Naive thymus-derived CD4-positive, alpha-beta T cell (primary cell): ENCODE measurements around the gene DTNA. TPM values are rescaled to one million over a fixed set of nuclear protein-coding genes. Genes with fewer than 3 reads are reported as not detected.
A peak's percentile ranks its signal among the peaks of the same experiment; 100 is the strongest.
"Not testable (repeated sequence)": the region's sequence is repeated elsewhere in the genome, so short reads cannot be mapped to it uniquely, and the experiment has no call there.

Source experiments
- ATAC-seq: fragments of 150-1000 bp; cut with Tn5 transposase; 2 replicates; pipeline ENCODE4 v1.10.0; 2021; ENCODE audit warnings: mild to moderate bottlenecking, moderate library complexity
- CTCF ChIA-PET: fragments of 350-600 bp; sonication (Branson Sonifier 250); formaldehyde crosslinking; loops from one replicate; lab custom pipeline; 2021; ENCODE audit warnings: antibody characterized with exemption; lab: Charles Lee
- POLR2A ChIA-PET: fragments of 350-600 bp; sonication (Branson Sonifier 250); formaldehyde crosslinking; loops from one replicate; lab custom pipeline; 2021; ENCODE audit warnings: antibody characterized with exemption, inconsistent platforms; lab: Charles Lee
- DNase-seq, 9 donors: peaks; one replicate each; pipeline versions ENCODE4 v3.0.0 to v3.0.0-alpha.2; 2020 to 2022; ENCODE audit warnings: mixed read lengths in 1 of 9
- H3K27ac ChIP-seq: one replicate; pipeline ENCODE4 v1.7.0; 2013; ENCODE audit warnings: mild to moderate bottlenecking, low read depth, low read length, moderate library complexity
- H3K27me3 ChIP-seq, 2 donors: one replicate each; pipeline ENCODE4 v1.7.0; 2013; ENCODE audit warnings: low read length in 2 of 2, mild to moderate bottlenecking in 2 of 2, moderate library complexity in 2 of 2; ENCODE audit not compliant: control insufficient read depth in 2 of 2, insufficient read depth in 2 of 2
- H3K36me3 ChIP-seq, 3 experiments: 1 replicate in 2 of 3; 2 replicates in 1 of 3; pipeline ENCODE4 v1.7.0; 2013; ENCODE audit warnings: low read length in 3 of 3, mild to moderate bottlenecking in 3 of 3, moderate library complexity in 1 of 3; ENCODE audit not compliant: insufficient read depth in 3 of 3, control insufficient read depth in 2 of 3
- H3K4me1 ChIP-seq, 2 donors: one replicate each; pipeline ENCODE4 v1.7.0; 2013; ENCODE audit warnings: low read length in 2 of 2, mild to moderate bottlenecking in 2 of 2, moderate library complexity in 1 of 2; ENCODE audit not compliant: control insufficient read depth in 2 of 2, insufficient read depth in 2 of 2
- H3K4me3 ChIP-seq: 2 replicates; pipeline ENCODE4 v1.7.0; 2013; ENCODE audit warnings: mild to moderate bottlenecking, low read length
- H3K9me3 ChIP-seq, 3 experiments: 1 replicate in 2 of 3; 2 replicates in 1 of 3; pipeline ENCODE4 v1.7.0; 2013; ENCODE audit warnings: low read length in 3 of 3; ENCODE audit not compliant: control insufficient read depth in 2 of 3
- H3K27ac Mint-ChIP-seq, 9 donors: one replicate each; pipeline ENCODE4 v1.8.0; 2020 to 2022; ENCODE audit warnings: mixed read lengths in 9 of 9, mild to moderate bottlenecking in 8 of 9, moderate library complexity in 5 of 9, inconsistent platforms in 2 of 9
- H3K27me3 Mint-ChIP-seq, 5 donors: one replicate each; pipeline ENCODE4 v1.8.0; 2021 to 2022; ENCODE audit warnings: mixed read lengths in 5 of 5, mild to moderate bottlenecking in 1 of 5
- H3K36me3 Mint-ChIP-seq, 5 donors: one replicate each; pipeline ENCODE4 v1.8.0; 2020 to 2022; ENCODE audit warnings: mixed read lengths in 5 of 5, mild to moderate bottlenecking in 3 of 5, inconsistent platforms in 1 of 5
- H3K4me1 Mint-ChIP-seq, 7 donors: one replicate each; pipeline ENCODE4 v1.8.0; 2020 to 2022; ENCODE audit warnings: mixed read lengths in 7 of 7, mild to moderate bottlenecking in 3 of 7, inconsistent platforms in 1 of 7
- H3K4me3 Mint-ChIP-seq, 10 donors: one replicate each; pipeline ENCODE4 v1.8.0; 2020 to 2022; ENCODE audit warnings: mild to moderate bottlenecking in 10 of 10, mixed read lengths in 10 of 10, moderate library complexity in 6 of 10, inconsistent platforms in 2 of 10
- H3K9me3 Mint-ChIP-seq, 11 donors: one replicate each; pipeline ENCODE4 v1.8.0; 2020 to 2022; ENCODE audit warnings: mixed read lengths in 11 of 11, mild to moderate bottlenecking in 4 of 11, inconsistent platforms in 1 of 11, moderate library complexity in 1 of 11
- intact Hi-C, 2 donors: fragments of 100-400 bp; cut with micrococcal nuclease; formaldehyde crosslinking; loops; one replicate each; pipeline ENCODE4 v1.15.1; 2023
- polyA plus RNA-seq, 2 donors: library from polyadenylated mRNA; unstranded; fragments of 300-500 nt; fragmentation: Illumina TruSeq; gene quantifications; one replicate each; pipeline ENCODE4 v1.2.3, GENCODE V29; 2021
- total RNA-seq, 6 experiments: library from RNA in 5 of 6; stranded (reverse) in 5 of 6; gene quantifications; 1 replicate in 5 of 6; 2 replicates in 1 of 6; pipeline ENCODE4 v1.2.3 and lab custom pipeline; 2021 to 2026

DTNA gene
- total and polyA plus RNA-seq, 7 experiments from 2014 or later, result 0.49 to 1.5 (median 0.63) TPM; not detected in 3

DNA sequence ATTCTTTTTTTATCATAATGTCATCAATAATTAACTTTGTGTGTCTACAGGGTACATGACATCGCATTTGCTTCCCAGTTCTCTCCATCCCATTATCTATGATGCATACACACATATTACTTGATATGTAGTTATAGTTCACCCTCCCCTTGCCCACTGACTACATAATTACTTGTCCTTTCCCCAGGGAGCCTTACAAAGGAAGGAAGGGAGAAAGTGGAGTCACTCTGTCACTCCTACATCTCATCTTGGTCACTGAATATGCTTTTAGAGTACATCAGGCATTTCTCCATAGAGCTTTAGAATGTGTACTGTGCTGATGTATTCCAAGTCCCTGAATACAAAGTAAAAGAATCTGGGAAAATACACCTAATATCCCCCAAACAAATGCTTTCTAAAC lies 6.0 kb upstream of the DTNA start:
- intact Hi-C loops, result no loop called here
- Mint-ChIP-seq H3K36me3 (no peaks in the 10 kb centered on the region), H3K4me3 (no peak overlapping the region), H3K4me1 (no peaks in the 10 kb centered on the region), H3K27me3 (peaks cover 2 to 19% (median 6%) of the 10 kb centered on the region in 5 donors), H3K27ac (no peak overlapping the region), H3K9me3 (peaks cover 0 to 4% (median 0%) of the 10 kb centered on the region in 11 donors)
- no peak for ATAC-seq
- no peak for DNase-seq
- Histone ChIP-seq H3K27me3 (no peaks in the 10 kb centered on the region), H3K36me3 (no peaks in the 10 kb centered on the region), H3K27ac (no peak overlapping the region), H3K4me3 (no peak overlapping the region), H3K9me3 (no peaks in the 10 kb centered on the region), H3K4me1 (no peaks in the 10 kb centered on the region)
- ChIA-PET CTCF (no interaction called here), POLR2A (no interaction called here)

DNA sequence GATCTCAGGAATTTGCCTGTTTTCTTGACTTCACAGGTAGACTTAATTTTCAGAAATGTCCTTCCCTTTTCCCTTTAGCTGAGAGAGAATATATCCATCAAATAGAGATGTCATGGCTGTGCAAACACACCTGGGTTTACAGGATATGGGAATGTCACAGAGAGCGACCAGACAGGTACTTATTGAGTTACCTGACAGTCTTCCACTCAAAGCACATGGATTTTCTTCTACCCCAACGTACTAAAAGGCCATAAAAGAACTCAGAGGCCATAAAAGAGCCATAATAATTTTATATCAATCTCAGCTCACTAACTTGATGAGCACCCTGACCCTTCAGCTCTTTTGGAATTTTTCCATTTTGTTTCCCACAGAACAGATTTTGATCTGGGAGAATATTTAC lies 5.3 kb upstream of the DTNA start:
- no peak overlapping the region for H3K27ac ChIP-seq
- Mint-ChIP-seq H3K4me1 (no peaks in the 10 kb centered on the region), H3K4me3 (no peak overlapping the region), H3K27ac (no peak overlapping the region), H3K9me3 (peaks cover 0 to 4% (median 0%) of the 10 kb centered on the region in 11 donors), H3K27me3 (peaks cover 3 to 19% (median 6%) of the 10 kb centered on the region in 5 donors), H3K36me3 (no peaks in the 10 kb centered on the region)
- DNase-seq (no peak), ATAC-seq (no peak)
- H3K4me1 ChIP-seq, result no peaks in the 10 kb centered on the region
- H3K27me3 ChIP-seq, result no peaks in the 10 kb centered on the region
- CTCF ChIA-PET, result no interaction called here
- H3K4me3 ChIP-seq, result no peak overlapping the region
- H3K36me3 ChIP-seq, result no peaks in the 10 kb centered on the region
- H3K9me3 ChIP-seq, result no peaks in the 10 kb centered on the region
- intact Hi-C loops, result no loop called here
- POLR2A ChIA-PET, result no interaction called here

DNA sequence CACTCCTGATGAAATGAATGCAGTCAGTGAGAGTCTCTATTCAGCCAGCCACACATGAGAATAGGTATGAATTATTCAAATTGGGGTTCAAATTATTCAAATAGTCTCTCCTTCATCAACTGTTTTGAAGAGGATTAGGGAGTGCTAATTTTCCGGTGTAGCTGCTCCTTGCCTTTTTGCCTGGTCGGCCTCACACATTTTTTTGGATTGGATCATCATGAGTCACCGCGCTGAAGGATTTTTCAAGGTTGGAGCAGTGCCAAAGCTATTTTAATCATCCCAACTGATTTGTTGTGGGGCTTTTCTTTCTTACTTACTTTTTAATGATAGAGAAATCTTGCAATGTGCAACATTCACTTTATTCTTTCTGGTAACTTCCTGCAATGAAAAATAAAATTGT lies 2.4 kb upstream of the DTNA start:
- DNase-seq (no peak), ATAC-seq (no peak)
- H3K27me3 Mint-ChIP-seq, result peaks cover 3 to 31% (median 15%) of the 10 kb centered on the region in 5 donors
- Histone ChIP-seq H3K27ac (no peak overlapping the region), H3K4me1 (no peaks in the 10 kb centered on the region), H3K36me3 (no peaks in the 10 kb centered on the region), H3K27me3 (no peaks in the 10 kb centered on the region), H3K9me3 (no peaks in the 10 kb centered on the region), H3K4me3 (no peak overlapping the region)
- no peak overlapping the region for H3K4me3 Mint-ChIP-seq
- peaks cover 0 to 4% (median 0%) of the 10 kb centered on the region in 11 donors for H3K9me3 Mint-ChIP-seq
- H3K27ac Mint-ChIP-seq, result no peak overlapping the region
- ChIA-PET CTCF (no interaction called here), POLR2A (no interaction called here)
- intact Hi-C loops, result no loop called here
- no peaks in the 10 kb centered on the region for H3K4me1 Mint-ChIP-seq
- H3K36me3 Mint-ChIP-seq, result no peaks in the 10 kb centered on the region

DNA sequence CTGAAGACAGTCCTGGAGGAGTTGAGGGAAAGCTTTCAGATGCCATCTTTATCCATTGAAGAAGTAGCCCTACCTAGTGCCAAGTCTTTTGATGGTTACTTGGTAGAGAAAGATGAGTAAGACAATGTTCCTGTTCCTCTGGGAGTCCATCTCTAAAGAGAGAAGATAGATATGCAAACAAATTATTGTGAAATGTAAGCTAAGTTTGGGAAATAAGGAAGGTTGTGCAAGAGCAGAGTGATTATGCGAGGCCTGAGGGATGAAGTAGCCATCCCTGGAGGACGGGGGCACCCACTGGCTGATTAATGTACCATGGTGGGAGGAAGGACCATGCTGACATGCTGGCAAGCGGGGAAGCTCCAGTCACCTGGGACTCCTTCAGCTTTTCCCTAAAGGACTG lies 994 bp upstream of the DTNA start:
- H3K4me3 ChIP-seq, result no peak overlapping the region

DNA sequence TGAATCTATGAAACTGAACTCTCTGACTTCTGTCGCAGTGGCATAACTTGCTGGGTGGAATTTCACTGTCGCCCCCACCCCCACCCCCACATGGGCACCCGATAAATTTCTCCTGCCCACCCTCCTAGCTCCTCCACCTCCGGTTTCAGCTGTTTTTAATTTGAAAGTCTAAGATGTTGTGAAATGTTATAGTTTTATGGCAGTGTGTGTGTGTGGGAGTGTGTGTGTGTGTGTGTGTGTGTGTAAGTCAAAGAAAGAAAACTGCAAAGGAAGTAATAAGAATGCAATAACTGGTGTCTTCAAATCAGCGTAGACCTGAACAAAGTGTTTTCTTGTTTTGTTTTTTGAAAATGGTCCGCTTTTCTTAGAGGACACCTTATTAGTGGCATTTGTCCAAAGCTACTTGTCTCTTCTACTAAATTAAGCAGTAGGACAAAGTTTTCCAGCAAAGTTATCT lies 388 bp downstream of the DTNA start:
- no peaks in the 10 kb centered on the region for H3K27me3 ChIP-seq
- H3K4me3 Mint-ChIP-seq, result no peak overlapping the region
- DNase-seq (no peak), ATAC-seq (no peak)
- intact Hi-C loops, result no loop called here
- CTCF ChIA-PET, result no interaction called here
- POLR2A ChIA-PET, result no interaction called here
- no peak overlapping the region for H3K27ac ChIP-seq
- peaks cover 2 to 22% (median 11%) of the 10 kb centered on the region in 5 donors for H3K27me3 Mint-ChIP-seq
- no peaks in the 10 kb centered on the region for H3K36me3 ChIP-seq
- H3K36me3 Mint-ChIP-seq, result no peaks in the 10 kb centered on the region
- H3K4me1 ChIP-seq, result no peaks in the 10 kb centered on the region
- no peak overlapping the region for H3K4me3 ChIP-seq
- H3K27ac Mint-ChIP-seq, result no peak overlapping the region
- peaks cover 0 to 2% (median 0%) of the 10 kb centered on the region in 11 donors for H3K9me3 Mint-ChIP-seq
- no peaks in the 10 kb centered on the region for H3K4me1 Mint-ChIP-seq
- no peaks in the 10 kb centered on the region for H3K9me3 ChIP-seq

More for the DNA sequence above, 994 bp upstream of the DTNA start:
- Mint-ChIP-seq H3K27ac (no peak overlapping the region), H3K4me3 (no peak overlapping the region), H3K9me3 (peaks cover 0 to 2% (median 0%) of the 10 kb centered on the region in 11 donors), H3K36me3 (no peaks in the 10 kb centered on the region), H3K27me3 (peaks cover 2 to 23% (median 15%) of the 10 kb centered on the region in 5 donors), H3K4me1 (no peaks in the 10 kb centered on the region)
- H3K36me3 ChIP-seq, result no peaks in the 10 kb centered on the region
- H3K27ac ChIP-seq, result no peak overlapping the region
- H3K9me3 ChIP-seq, result no peaks in the 10 kb centered on the region
- intact Hi-C loops, result no loop called here
- H3K27me3 ChIP-seq, result no peaks in the 10 kb centered on the region
- CTCF ChIA-PET, result no interaction called here
- ATAC-seq, result peak; percentile 54
- POLR2A ChIA-PET, result no interaction called here
- no peak for DNase-seq
- no peaks in the 10 kb centered on the region for H3K4me1 ChIP-seq

DNA sequence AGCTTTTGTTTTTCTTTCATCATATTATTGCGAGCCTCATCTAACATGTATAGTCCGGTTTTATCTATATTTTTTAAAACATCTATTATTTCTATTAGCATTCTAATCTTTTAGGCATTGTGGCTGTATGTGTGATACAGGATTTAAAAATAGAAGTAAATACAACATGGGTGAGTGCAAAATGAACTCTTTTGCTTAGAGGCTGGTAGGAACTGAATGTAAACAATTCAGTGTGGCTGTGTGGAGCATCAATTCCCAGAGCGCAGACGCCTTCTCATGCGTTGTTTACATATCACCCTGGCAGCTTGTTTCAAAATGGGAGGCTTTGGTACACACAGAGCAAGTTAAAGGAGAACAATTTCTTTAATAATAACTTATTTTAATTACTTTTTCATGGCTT lies 836 bp downstream of the DTNA start:
- Mint-ChIP-seq H3K4me1 (no peaks in the 10 kb centered on the region), H3K27ac (no peak overlapping the region), H3K9me3 (peaks cover 0 to 2% (median 0%) of the 10 kb centered on the region in 11 donors), H3K27me3 (peaks cover 2 to 22% (median 11%) of the 10 kb centered on the region in 5 donors), H3K36me3 (no peaks in the 10 kb centered on the region), H3K4me3 (no peak overlapping the region)
- H3K4me1 ChIP-seq, result no peaks in the 10 kb centered on the region
- H3K4me3 ChIP-seq, result no peak overlapping the region
- ATAC-seq, result no peak
- H3K36me3 ChIP-seq, result no peaks in the 10 kb centered on the region
- ChIA-PET POLR2A (no interaction called here), CTCF (no interaction called here)
- no peaks in the 10 kb centered on the region for H3K9me3 ChIP-seq
- DNase-seq, result no peak
- H3K27ac ChIP-seq, result no peak overlapping the region
- intact Hi-C loops, result no loop called here
- H3K27me3 ChIP-seq, result no peaks in the 10 kb centered on the region

DNA sequence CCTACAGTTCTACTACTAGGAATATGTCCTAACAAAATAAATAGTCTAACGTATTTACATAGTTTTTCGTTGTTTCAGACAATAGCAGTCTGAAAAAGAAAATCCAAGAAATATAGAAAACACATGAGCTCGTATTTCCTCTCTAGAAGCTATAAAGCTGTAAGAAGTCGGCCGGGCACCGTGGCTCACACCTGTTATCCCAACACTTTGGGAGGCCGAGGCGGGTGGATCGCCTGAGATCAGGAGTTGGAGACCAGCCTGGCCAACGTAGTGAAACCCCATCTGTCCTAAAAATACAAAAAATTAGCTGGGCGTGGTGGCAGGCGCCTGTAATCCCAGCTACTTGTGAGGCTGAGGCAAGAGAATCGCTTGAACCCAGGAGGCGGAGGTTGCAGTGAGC lies 6.0 kb downstream of the DTNA start:
- H3K27me3 ChIP-seq, CTCF ChIA-PET, H3K4me3 ChIP-seq, intact Hi-C loops, H3K27ac ChIP-seq, H3K4me3 Mint-ChIP-seq, ATAC-seq, H3K4me1 Mint-ChIP-seq, H3K36me3 Mint-ChIP-seq, DNase-seq, H3K9me3 Mint-ChIP-seq, H3K9me3 ChIP-seq, POLR2A ChIA-PET, H3K27ac Mint-ChIP-seq, H3K4me1 ChIP-seq, H3K36me3 ChIP-seq: not testable (repeated sequence)
- peaks cover 4 to 31% (median 19%) of the 10 kb centered on the region in 5 donors for H3K27me3 Mint-ChIP-seq
